ENCODE measurements around the gene TMEM255A.

GRCh38 chrX:120262859-120263708 is 48.2 kb downstream of the TMEM255A start:
- TF ChIP-seq POLR2A (IDR thresholded peaks at IDR 0.05; ENCODE audit: low read depth, low read length), result no peak
- no peak for TF ChIP-seq CTCF (conservative IDR thresholded peaks at IDR 0.05; ENCODE audit: low read depth, low read length)
- TF ChIP-seq BHLHE40 (IDR thresholded peaks at IDR 0.05; ENCODE audit: low read depth, low read length), result no peak
- TF ChIP-seq CEBPB (IDR thresholded peaks at IDR 0.05; ENCODE audit: low read depth, low read length), result no peak
- no peak for TF ChIP-seq MAZ (IDR thresholded peaks at IDR 0.05; ENCODE audit: borderline replicate concordance, low read depth, low read length)
- TF ChIP-seq FOS (IDR thresholded peaks at IDR 0.05; ENCODE audit: low read depth, low read length), result no peak
